Right atrium auricular region (tissue), 2 donors: ENCODE data around the gene L3MBTL4. TPM values are rescaled to one million over a fixed set of nuclear protein-coding genes. Genes with fewer than 3 reads are reported as not detected.

Experiments
- DNase-seq: peaks from one replicate; pipeline ENCODE4 v3.0.0-alpha.2; 2019; ENCODE audit warnings: low spot score
- H3K27ac ChIP-seq, 2 donors: fragments of 200-600 bp; sonication (generic); 1 replicate in 1 of 2; 2 replicates in 1 of 2; pipeline ENCODE4 v1.5.1; 2016 to 2019
- H3K27me3 ChIP-seq, 2 donors: fragments of 200-600 bp; sonication (generic); one replicate each; pipeline versions ENCODE4 v1.5.1 to v1.6.0; 2017 to 2019
- H3K36me3 ChIP-seq: fragments of 200-600 bp; sonication (generic); one replicate; pipeline ENCODE4 v1.5.1; 2016
- H3K4me1 ChIP-seq, 2 donors: fragments of 200-600 bp; sonication (generic); one replicate each; pipeline versions ENCODE4 v1.5.1 to v1.6.0; 2017 to 2019
- H3K4me3 ChIP-seq, 2 donors: fragments of 200-600 bp; sonication (generic); 1 replicate in 1 of 2; 2 replicates in 1 of 2; pipeline ENCODE4 v1.5.1; 2017 to 2019; ENCODE audit warnings: mild to moderate bottlenecking in 1 of 2, moderate library complexity in 1 of 2
- H3K9me3 ChIP-seq, 2 donors: fragments of 200-600 bp; sonication (generic); one replicate each; pipeline ENCODE4 v1.5.1; 2019
- CTCF ChIP-seq, 2 donors: fragments of 200-600 bp; sonication (generic); IDR thresholded peaks; one replicate each; pipeline ENCODE4 v1.5.1; 2019; ENCODE audit warnings: antibody characterized with exemption in 2 of 2
- total RNA-seq, 2 donors: library from RNA; depleted of rRNA; stranded (reverse); fragments of >200 nt; gene quantifications; one replicate each; pipeline ENCODE4 v1.1.0, GENCODE V29; 2016

The L3MBTL4 gene
- total RNA-seq, 2 donors from 2014 or later: 6.6 to 10.5 TPM

GRCh38 chr18:5939801-5940667 is 474.7 kb downstream of the L3MBTL4 start:
- DNase-seq: no peak
- H3K9me3 ChIP-seq: no peaks in the 10 kb centered on the region
- TF ChIP-seq CTCF (IDR thresholded peaks at IDR 0.05): no peak

DNA sequence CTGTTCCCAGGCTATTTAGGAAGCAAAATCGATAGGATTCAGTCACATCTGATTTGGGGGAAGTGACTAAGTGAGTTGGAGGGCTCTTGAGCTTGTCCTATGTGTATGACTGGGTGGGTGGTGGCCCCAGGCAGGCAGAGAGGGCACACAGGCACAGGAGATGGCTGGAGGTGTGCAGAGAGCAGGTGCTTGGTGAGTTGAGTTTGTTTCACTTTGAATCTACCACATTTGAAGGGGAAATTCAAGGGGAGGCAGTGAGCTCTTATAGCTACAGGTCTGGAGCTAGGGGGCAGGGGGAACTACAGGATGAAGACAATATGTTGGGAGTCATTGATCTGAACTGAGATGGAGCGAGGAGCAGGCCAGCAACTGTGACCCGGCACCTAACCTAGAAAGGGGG is 476.9 kb downstream of the L3MBTL4 start:
- TF ChIP-seq CTCF (IDR thresholded peaks at IDR 0.05): no peak
- DNase-seq: no peak
- H3K4me1 ChIP-seq: no peaks in the 10 kb centered on the region

More at GRCh38 chr18:5939801-5940667, 474.7 kb downstream of the L3MBTL4 start:
- Histone ChIP-seq H3K4me3 (no peak overlapping the region), H3K36me3 (no peaks in the 10 kb centered on the region), H3K4me1 (no peaks in the 10 kb centered on the region), H3K27me3 (no peaks in the 10 kb centered on the region), H3K27ac (no peak overlapping the region)

GRCh38 chr18:5937121-5937520 is 477.6 kb downstream of the L3MBTL4 start:
- TF ChIP-seq CTCF (IDR thresholded peaks at IDR 0.05): no peak
- no peaks in the 10 kb centered on the region for H3K9me3 ChIP-seq
- no peak overlapping the region for H3K27ac ChIP-seq
- H3K27me3 ChIP-seq: no peaks in the 10 kb centered on the region
- H3K36me3 ChIP-seq: no peaks in the 10 kb centered on the region
- DNase-seq: no peak
- H3K4me3 ChIP-seq: no peak overlapping the region
- H3K4me1 ChIP-seq: no peaks in the 10 kb centered on the region

More for the DNA sequence above, 476.9 kb downstream of the L3MBTL4 start:
- no peaks in the 10 kb centered on the region for H3K9me3 ChIP-seq
- no peaks in the 10 kb centered on the region for H3K36me3 ChIP-seq
- H3K27me3 ChIP-seq: no peaks in the 10 kb centered on the region
- no peak overlapping the region for H3K27ac ChIP-seq
- H3K4me3 ChIP-seq: no peak overlapping the region

GRCh38 chr18:5930789-5931188 is 483.9 kb downstream of the L3MBTL4 start:
- peaks cover 0 to 10% of the 10 kb centered on the region in 2 donors for H3K9me3 ChIP-seq
- DNase-seq: no peak
- no peaks in the 10 kb centered on the region for H3K27me3 ChIP-seq
- H3K27ac ChIP-seq: no peak overlapping the region
- no peaks in the 10 kb centered on the region for H3K4me1 ChIP-seq
- H3K36me3 ChIP-seq: no peaks in the 10 kb centered on the region
- H3K4me3 ChIP-seq: no peak overlapping the region
- TF ChIP-seq CTCF (IDR thresholded peaks at IDR 0.05): no peak

DNA sequence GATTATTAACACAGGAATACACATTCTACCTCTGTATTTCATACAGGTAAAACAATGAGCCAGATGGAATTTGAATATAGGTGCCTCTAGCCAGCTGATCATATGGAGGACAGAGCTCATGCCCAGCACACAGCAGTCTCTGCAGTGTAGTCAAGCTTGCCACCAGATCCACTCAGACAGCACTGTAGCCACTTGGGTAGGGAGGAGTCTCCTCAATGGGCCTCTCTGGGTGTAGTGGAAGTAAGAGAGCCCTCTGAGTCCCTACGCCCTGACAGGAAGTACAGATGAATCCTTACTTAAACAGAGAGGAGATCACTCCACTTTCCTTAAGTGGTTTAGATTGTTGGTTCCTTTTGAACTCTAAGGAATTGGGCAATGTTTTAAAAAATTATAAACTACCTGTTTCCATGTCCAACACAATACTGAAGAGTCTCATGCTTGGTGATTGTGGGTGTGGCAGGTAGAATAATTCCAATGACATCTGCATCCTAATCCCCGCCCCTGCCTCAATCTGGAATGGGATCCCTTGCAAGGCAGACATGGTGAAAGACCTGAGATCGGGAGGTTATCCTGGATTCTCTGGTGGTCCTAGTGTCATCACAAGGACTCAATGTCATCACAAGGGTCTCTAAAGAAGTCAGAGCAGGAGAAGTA is 496.4 kb downstream of the L3MBTL4 start:
- Histone ChIP-seq H3K36me3 (no peaks in the 10 kb centered on the region), H3K27ac (no peak overlapping the region), H3K4me1 (no peaks in the 10 kb centered on the region), H3K9me3 (no peaks in the 10 kb centered on the region), H3K4me3 (no peak overlapping the region), H3K27me3 (no peaks in the 10 kb centered on the region)
- no peak for DNase-seq
- no peak for TF ChIP-seq CTCF (IDR thresholded peaks at IDR 0.05)
